ENCODE data around the gene HMSD.

Gene HMSD

GRCh38 chr18:63960891-63961290 lies 11.8 kb downstream of the HMSD start:
- DNase-seq: no peak

DNA sequence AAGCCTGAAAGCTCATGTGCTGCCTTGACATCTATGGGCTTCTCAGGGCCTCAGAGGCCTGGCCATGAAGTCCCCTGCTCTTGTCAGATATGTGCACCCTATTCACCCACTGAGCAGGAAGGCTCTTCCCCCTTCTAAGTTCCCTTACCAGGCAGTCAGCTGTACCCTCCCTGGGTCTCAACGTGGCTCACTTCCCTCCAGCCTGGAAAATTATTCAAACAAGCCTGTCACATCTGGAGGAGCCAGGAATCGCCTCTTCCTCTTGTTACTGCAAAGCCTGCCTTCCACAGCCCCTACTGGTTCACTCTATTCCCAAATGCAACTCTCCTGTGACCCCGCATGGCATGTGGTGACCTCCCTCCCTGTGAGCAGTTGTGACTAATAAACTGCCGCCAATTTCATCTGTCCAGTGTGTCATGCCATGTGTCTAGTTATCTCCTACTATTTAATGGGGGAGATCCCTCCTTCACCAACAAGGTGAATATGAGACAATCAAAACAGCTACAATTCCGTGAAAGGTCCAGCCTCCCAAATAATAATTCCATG lies 12.4 kb downstream of the HMSD start:
- no peak for DNase-seq

DNA sequence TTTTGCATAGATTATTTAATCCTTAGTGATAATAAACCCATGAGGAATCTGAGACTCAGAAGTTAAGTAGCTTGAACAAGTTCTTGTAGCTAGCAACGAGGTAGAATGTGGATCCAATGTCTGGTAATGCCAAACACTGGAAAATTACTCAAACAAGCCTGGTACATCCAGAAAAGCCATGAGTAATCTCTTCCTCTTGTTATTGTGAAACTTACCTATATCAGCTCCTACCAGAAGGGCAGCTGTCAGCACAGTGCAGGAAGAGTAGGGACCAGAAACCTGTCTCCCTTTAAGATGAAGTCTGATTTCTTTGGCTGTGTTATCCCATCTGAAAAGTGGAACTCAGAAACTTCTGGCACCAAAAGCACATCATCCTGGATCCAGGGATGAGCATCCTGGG lies 13.0 kb downstream of the HMSD start:
- no peak for DNase-seq

DNA sequence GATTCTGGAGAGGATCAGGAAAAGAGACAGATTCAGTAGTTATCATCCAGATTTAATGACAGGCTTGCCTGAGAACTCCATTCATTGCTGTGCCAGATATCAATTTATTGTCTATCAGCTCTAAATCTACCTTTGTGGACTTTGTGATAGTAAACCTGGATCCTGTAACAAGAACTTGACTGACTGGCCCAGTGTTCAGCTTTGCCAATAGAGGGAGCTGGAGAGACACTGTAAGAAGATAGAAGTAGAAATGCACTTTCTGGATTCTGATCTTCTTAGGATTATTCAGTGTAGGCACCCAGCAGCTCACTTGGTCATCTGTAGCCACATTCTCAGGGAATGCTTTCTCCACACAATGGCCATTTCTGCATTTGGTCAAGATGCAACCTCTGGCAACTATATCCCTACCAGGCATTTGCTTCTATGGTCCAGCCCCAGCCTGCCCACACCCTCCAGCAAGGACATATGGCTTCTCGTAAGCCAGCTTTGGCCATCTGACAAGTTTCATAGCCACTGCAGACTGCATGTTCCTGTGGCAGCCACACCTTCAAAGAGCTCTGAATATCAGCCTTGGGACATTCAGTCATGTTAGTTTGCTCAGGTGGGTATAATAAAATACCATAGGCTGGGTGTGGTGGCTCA lies 14.6 kb downstream of the HMSD start:
- peak in 1 of 2 experiments; percentile 10 for DNase-seq

DNA sequence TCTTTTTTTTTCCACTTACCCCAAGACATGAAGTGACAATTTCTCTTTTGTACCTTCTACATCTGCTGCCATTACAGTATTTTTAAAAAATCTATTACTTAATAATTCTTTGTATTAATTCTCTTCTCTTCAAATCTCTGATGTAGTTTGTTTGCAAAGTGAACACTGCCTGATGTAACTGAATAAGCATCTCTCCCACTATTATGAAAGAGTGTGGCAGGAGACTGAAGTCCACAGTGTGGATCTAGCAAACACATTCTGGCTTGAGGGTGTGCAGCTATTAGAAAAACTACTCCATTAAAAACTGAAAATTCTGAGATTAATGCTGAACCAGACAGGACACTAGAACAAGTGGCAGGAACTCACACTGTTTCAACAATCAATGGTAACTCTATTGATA lies 15.8 kb downstream of the HMSD start:
- DNase-seq: no peak

DNA sequence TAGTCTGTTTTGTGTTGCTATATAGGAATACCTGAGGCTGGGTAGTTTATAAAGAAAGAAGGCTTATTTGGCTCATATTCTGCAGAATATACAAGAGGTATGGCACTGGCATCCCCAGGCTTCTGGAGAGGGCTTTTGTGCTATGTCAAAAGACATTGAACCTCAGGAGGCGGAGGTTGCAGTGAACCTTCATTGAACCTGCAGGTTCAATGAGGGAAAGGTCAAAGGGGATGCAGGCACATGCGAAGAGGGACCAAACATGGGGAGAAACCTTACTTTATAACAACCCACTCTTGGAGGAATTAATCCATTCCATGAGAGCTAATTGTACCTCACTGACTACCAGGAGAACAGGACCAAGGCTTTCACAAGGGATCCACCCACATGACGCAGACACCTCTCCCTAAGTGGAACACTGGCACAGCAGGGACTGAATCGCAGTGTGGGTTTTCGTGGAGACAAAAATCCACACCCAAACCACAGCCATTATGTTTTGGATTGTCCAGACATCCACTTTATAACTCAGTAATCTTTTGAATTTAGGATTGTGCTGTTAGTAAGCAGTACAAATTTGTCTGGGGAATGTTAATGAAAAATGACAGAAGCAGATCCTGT lies 16.7 kb downstream of the HMSD start:
- no peak for DNase-seq

DNA sequence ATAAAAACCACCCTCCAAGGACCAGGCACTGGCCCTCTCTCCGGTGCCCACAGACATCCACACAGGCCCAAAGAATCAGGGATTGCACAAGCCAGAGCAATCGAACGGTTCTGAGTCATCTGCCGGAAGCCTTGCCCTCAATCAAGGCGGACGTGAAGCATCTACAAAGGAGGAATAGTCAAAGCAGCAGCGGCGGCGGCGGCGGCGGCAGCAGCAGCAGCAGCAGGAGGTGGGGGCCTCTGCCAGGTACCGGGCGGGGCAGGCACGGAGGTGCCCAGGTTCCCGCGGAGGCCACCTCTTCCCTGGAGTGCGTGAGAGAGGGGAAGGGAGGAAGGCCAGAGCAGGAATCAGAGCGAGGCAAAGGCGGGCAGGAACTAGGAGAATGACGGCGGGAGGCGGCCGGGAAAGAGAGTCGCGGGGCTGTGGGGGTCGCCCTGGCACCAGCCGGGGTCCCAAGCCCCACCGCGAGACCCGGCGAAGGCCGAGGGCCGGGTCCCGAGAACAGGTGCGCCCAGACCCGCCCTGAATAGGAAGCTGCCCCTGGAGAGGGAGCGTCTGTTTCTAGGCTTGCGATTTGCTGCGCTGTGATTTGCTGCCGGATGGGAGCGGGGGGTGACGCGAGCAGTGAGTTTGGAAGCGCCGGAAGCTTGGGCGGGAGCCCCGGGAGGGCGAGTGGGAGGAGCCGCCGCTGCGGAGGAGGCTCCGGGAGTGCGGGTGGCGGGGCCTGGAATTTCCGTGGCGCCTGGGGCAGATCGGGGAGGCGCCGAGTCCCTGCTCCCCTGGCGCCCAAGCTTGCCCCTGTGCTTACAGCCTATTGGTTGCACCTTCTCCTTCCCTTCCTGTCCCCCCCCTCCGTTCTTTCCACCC lies 21.1 kb downstream of the HMSD start, which contains the start of gene SERPINB8:
SERPINB8 (plus strand) TSS at position 140 of the 867 bp plus-strand sequence. CDS start 8,228 bp downstream, outside the sequence.
- DNase-seq: peak; percentile 59 to 69

- DNase-seq: no peak
Observed at GRCh38 chr18:63970809-63971205, 21.7 kb downstream of the HMSD start.

DNA sequence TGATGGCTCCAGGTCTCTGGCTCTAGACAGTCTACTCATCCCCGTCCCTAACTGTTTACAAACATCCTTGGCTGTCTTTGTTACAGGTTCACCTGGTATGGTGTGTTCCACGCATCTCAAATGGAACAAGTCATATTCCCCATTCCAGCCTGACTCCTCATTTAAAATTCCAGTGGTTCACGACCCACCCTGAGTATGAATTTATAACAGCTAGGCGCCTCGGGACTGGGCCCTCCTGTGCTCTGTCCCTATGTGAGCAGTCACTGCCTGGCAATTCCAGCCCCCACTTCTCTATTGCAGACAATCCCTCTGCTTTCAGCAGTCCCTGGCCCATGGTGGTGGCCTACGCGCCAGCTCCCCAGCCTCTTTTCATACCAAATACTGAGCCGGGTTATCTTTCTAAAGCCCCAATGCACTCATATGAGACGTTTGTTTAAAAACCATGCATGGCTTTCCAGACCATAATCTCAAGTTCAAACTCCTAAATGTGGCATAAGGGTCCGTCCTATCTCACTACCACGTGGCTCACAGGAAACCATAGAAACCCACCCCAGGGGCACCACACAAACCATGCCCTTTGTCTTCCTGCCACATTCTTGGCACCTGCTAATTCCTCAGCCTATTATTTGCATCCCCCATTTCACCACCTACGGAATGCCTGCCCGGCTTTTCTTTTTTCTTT lies 22.4 kb downstream of the HMSD start:
- no peak for DNase-seq

- DNase-seq: no peak
Observed at GRCh38 chr18:63972002-63972376, 22.9 kb downstream of the HMSD start.

- DNase-seq: no peak
Observed at GRCh38 chr18:63974991-63975390, 25.9 kb downstream of the HMSD start.

DNA sequence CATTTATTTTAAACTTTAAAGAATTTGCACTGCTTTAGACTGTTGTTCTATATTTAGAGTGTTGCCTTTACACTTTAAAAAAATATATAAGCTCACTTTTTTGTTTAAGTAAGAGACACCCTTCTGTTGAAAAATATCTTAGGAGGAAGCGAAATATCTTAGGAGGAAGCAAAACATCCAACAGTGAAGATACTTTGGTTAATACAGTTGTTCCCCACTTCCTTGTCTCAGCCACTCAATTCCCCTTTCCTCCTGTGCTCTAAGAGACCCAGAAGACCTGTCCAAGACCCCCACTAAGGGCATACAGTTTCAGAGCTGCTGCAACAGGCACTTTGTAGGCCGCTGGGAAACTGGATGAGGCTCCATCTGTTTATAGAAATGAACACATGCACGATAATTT lies 26.5 kb downstream of the HMSD start:
- no peak for DNase-seq

- DNase-seq: no peak
Observed at GRCh38 chr18:63977040-63977439, 27.9 kb downstream of the HMSD start.

DNA sequence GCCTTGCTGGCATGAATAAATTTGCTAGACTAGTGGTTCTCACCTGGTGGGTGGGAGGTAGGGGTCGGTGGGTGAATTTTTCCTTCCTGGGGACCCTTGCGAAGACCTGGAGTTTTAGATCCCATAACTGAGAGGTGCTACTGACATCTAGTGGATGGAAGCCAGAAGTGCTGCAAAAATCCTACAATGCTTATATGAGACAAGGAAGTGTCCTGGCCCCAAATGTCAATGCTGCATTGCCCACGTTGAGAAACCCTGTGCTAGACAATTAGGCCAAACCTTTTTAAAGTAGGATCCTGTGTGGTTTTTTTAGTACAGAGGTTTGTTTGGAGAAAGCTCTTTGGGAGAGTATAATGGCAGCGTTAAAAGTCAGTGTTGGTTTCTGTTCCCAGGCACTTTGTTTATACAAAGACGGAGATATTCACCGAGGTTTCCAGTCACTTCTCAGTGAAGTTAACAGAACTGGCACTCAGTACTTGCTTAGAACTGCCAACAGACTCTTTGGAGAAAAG lies 30.4 kb downstream of the HMSD start:
- no peak for DNase-seq

DNA sequence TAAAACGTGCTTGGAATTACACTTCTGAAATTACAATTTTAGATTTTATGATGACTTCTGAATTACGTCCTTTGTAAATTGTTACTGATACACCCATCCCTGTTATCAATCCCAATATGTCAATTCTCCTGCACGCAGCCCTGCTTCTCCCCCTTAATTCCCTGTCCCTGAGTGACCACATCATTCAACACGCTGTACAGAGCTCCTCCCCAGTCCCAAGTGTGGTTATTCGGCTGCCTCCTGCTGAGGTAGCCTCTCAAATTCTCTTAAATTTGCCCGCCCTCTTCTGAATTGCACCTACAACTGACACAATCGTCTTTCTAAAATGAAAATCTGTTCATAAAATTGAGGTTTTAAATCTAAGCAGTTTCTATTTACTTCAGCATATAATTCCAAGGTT lies 30.9 kb downstream of the HMSD start:
- no peak for DNase-seq

DNA sequence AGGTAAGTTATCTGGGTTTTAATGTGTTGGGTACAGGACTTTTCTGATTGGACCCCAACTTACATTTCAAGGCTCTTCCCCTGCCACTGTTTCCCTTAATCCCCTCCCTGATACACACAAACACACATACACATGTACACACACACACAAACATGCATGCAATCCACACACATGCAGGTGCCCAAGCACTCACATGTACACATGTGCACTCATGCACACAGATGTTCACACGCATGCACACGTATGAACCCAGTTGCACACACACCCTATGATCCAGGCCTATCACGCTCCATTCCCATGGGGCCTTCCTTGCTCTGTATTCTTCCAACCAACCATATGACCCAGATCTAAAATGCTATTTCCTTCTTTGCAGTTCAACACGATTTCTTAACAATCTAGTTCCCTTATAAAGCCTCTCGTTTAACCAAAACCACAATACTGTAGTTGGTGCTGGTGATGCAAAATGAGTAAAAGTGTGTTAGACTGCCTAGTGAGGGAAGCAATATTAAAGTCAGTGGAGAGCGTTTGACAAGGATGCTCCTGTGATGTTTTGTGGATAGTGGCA lies 31.9 kb downstream of the HMSD start:
- DNase-seq: no peak

DNA sequence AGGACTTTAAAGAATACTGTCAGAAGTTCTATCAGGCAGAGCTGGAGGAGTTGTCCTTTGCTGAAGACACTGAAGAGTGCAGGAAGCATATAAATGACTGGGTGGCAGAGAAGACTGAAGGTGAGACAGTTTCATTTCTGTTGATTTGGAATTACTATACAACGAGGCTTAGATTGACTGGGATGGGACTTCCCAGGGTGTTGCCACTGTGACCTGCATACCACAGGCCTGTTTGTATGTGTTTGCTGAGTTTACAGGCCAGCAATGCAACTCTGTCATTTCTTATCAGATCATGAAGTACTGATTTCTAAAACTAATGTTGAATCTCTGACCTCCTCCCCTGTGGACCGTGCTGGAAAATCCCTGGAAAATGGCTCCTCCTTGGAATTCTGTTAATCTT lies 32.6 kb downstream of the HMSD start:
- no peak for DNase-seq

- DNase-seq: no peak
Observed at GRCh38 chr18:63982361-63982760, 33.3 kb downstream of the HMSD start.

GRCh38 chr18:63986885-63987284 lies 37.8 kb downstream of the HMSD start:
- no peak for DNase-seq

DNA sequence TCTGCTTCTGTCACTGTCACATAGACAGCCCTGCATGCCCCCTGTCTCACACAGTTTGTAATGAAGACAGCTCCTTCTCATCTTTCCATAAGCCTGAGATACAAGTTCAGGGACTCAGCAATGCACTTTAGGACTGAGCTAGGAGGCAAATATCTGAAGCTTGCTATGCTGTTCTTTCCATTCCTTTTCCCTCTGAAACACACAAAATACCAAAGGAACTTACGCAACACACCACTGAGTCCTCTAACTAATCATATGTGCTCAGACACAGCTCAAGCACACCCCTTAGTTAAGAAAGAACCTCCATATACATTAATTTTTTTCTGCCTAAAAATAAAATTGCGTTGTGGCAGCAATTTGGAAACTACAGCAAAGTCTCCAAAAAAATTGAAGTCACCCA lies 38.6 kb downstream of the HMSD start:
- no peak for DNase-seq

DNA sequence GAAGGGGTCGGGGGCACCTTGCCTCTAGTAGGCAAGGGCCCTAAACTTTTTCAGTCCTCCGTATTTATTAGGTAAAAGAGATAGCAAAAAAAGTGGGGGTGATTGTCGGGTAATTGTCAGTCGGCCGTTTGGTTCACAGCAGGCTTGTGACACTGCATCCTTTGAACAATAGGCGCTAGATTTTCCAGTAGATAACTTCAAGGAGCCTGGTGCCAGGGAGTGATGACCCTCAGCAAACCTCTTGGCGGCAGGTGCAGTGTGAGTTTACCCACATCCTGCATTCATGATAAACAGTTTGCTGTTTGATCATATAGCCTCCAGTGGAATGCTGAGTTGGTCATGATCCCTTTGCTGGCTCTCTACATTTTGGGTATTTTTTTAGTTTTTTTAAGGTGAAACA lies 43.6 kb downstream of the HMSD start:
- DNase-seq: no peak

DNA sequence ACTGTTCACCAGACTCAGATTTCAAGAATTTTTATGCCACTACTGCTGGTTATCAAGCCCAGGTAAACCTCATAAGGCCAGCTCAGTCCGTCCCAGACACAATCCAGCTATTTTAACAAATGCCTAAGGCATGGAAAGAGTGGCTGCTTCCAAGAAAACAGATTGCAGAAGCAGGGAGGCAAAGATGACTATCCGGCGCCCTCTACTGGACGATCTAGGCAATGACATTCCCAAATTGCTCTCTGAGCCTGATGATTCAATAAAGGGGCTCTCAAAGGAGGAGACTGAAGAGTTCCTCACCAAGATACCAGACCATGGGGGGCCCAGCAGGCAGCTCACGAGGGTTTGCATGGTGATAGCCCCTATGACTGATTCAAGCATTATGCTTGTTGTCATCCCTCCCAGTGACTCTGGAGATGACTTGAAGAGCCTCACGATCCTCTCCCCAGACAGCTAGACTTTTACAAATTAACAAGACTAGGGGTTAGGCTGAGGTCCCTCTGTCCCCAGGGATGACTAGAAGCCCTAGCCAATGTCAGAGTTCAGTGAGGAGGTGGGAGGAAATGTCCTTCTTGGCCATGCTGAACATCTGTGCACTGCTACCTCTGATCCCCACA lies 45.8 kb downstream of the HMSD start:
- peak in 1 of 2 experiments; percentile 5 for DNase-seq
